ENCODE data around the gene TNFSF15.

- no peak for TF ChIP-seq CTCF (IDR thresholded peaks at IDR 0.05)
- no peak for TF ChIP-seq POLR2A (IDR thresholded peaks at IDR 0.05)
- TF ChIP-seq POLR2AphosphoS5 (IDR thresholded peaks at IDR 0.05): no peak
Measured at GRCh38 chr9:114759512-114760341, 46.1 kb downstream of the TNFSF15 start.
